ENCODE measurements around the gene DLD. TPM values are rescaled to one million over a fixed set of nuclear protein-coding genes. Genes with fewer than 3 reads are reported as not detected.
"Not testable (repeated sequence)": the region's sequence is repeated elsewhere in the genome, so short reads cannot be mapped to it uniquely, and the experiment has no call there.

DLD gene
- total and polyA plus RNA-seq, 2 experiments from 2014 or later: 38.1 to 76.2 TPM

GRCh38 chr7:107920048-107920772, 29.2 kb downstream of the DLD start:
- no peak overlapping the region for H3K27ac ChIP-seq (ENCODE audit: low read depth)
- H3K36me3 ChIP-seq (ENCODE audit: insufficient read depth): peaks cover 31% of the 10 kb centered on the region
- no peaks in the 10 kb centered on the region for H3K79me2 ChIP-seq (replicated peaks; ENCODE audit: insufficient read depth)

GRCh38 chr7:107921826-107922225, 30.8 kb downstream of the DLD start:
- H3K4me3 Mint-ChIP-seq; ATAC-seq; DNase-seq (ENCODE audit: low spot score); H3K27me3 Mint-ChIP-seq (ENCODE audit: insufficient read depth, low read depth, poor library complexity); H3K9me2 ChIP-seq (ENCODE audit: insufficient read depth); H2AFZ ChIP-seq; H4K20me1 ChIP-seq (replicated peaks; ENCODE audit: insufficient read depth); H3K4me3 ChIP-seq; H3K79me2 ChIP-seq (replicated peaks; ENCODE audit: insufficient read depth); H3F3A ChIP-seq (replicated peaks; ENCODE audit: low read depth); H3K27me3 ChIP-seq (ENCODE audit: insufficient read depth); H3K27ac Mint-ChIP-seq; H3K27ac ChIP-seq (ENCODE audit: low read depth); H3K9me3 Mint-ChIP-seq; H3K4me2 ChIP-seq: not testable (repeated sequence)
- peaks cover 27% of the 10 kb centered on the region for H3K4me1 ChIP-seq (ENCODE audit: insufficient read depth)
- Mint-ChIP-seq H3K36me3 (ENCODE audit: low read depth) (peaks cover 65% of the 10 kb centered on the region), H3K4me1 (peaks cover 15% of the 10 kb centered on the region)
- peaks cover 35% of the 10 kb centered on the region for H3K36me3 ChIP-seq (ENCODE audit: insufficient read depth)

More at GRCh38 chr7:107920048-107920772, 29.2 kb downstream of the DLD start:
- Histone ChIP-seq H3K4me2 (no peak overlapping the region), H3K27me3 (ENCODE audit: insufficient read depth) (no peaks in the 10 kb centered on the region), H3K4me1 (ENCODE audit: insufficient read depth) (peaks cover 15% of the 10 kb centered on the region), H3K4me3 (no peak overlapping the region), H3K9me2 (ENCODE audit: insufficient read depth) (no peaks in the 10 kb centered on the region), H2AFZ (no peak overlapping the region), H3F3A (replicated peaks; ENCODE audit: low read depth) (no peaks in the 10 kb centered on the region), H4K20me1 (replicated peaks; ENCODE audit: insufficient read depth) (0 out of 2 replicates have a peak, but pooled peaks cover 4% of the 10 kb centered on the region)
- DNase-seq (ENCODE audit: low spot score): no peak
- H3K4me1 Mint-ChIP-seq: peaks cover 12% of the 10 kb centered on the region
- no peak for ATAC-seq
- no peak overlapping the region; the same call in 1 of the 2 replicates for H3K27ac Mint-ChIP-seq
- peaks cover 64% of the 10 kb centered on the region for H3K36me3 Mint-ChIP-seq (ENCODE audit: low read depth)
- H3K4me3 Mint-ChIP-seq: no peak overlapping the region
- H3K27me3 Mint-ChIP-seq (ENCODE audit: insufficient read depth, low read depth, poor library complexity): peaks cover 2% of the 10 kb centered on the region
- no peaks in the 10 kb centered on the region for H3K9me3 Mint-ChIP-seq
- no peak for TF ChIP-seq ETS1 (IDR thresholded peaks at IDR 0.05)
- TF ChIP-seq REST (IDR thresholded peaks at IDR 0.05; ENCODE audit: unreplicated experiment): no peak
- no peak for TF ChIP-seq ZNF114 (CRISPR knock-in tag; IDR thresholded peaks at IDR 0.05)

GRCh38 chr7:107922886-107923285, 31.9 kb downstream of the DLD start:
- Histone ChIP-seq H2AFZ (no peak overlapping the region), H3K4me1 (ENCODE audit: insufficient read depth) (peaks cover 28% of the 10 kb centered on the region), H3K9me2 (ENCODE audit: insufficient read depth) (no peaks in the 10 kb centered on the region), H3F3A (replicated peaks; ENCODE audit: low read depth) (no peaks in the 10 kb centered on the region), H3K4me2 (no peak overlapping the region), H3K79me2 (replicated peaks; ENCODE audit: insufficient read depth) (no peaks in the 10 kb centered on the region), H3K36me3 (ENCODE audit: insufficient read depth) (peaks cover 29% of the 10 kb centered on the region), H3K27ac (ENCODE audit: low read depth) (no peak overlapping the region), H3K4me3 (no peak overlapping the region), H3K27me3 (ENCODE audit: insufficient read depth) (no peaks in the 10 kb centered on the region), H4K20me1 (replicated peaks; ENCODE audit: insufficient read depth) (0 out of 2 replicates have a peak, but pooled peaks cover 4% of the 10 kb centered on the region)
- Mint-ChIP-seq H3K27me3 (ENCODE audit: insufficient read depth, low read depth, poor library complexity) (peaks cover 3% of the 10 kb centered on the region), H3K27ac (no peak overlapping the region), H3K36me3 (ENCODE audit: low read depth) (peaks cover 60% of the 10 kb centered on the region; the same call in 2 of the 3 replicates), H3K4me1 (peaks cover 15% of the 10 kb centered on the region), H3K9me3 (no peaks in the 10 kb centered on the region), H3K4me3 (no peak overlapping the region)
- no peak for TF ChIP-seq STAT1 (IDR thresholded peaks at IDR 0.05; ENCODE audit: unreplicated experiment)
- no peak for TF ChIP-seq EZH2phosphoT487 (IDR thresholded peaks at IDR 0.05; ENCODE audit: unreplicated experiment)
- TF ChIP-seq CTCF (conservative IDR thresholded peaks at IDR 0.05; ENCODE audit: low read depth in 2 of 2): no peak
- TF ChIP-seq POLR2AphosphoS5 (IDR thresholded peaks at IDR 0.05; ENCODE audit: low read depth): no peak
- no peak for TF ChIP-seq CREB1 (CRISPR knock-in tag; IDR thresholded peaks at IDR 0.05; ENCODE audit: low read depth)
- DNase-seq (ENCODE audit: low spot score): no peak
- ATAC-seq: no peak

All from GM23338 (cell line).